Brain microvascular endothelial cell (primary cell): ENCODE data around the gene ATL1.
"Not testable (repeated sequence)": the region's sequence is repeated elsewhere in the genome, so short reads cannot be mapped to it uniquely, and the experiment has no call there.

Experiments used
- DNase-seq: peaks from one replicate; pipeline ENCODE4 v3.0.0-alpha.2; 2020
- H3K27ac ChIP-seq: fragments of 250-450 bp; sonication (Bioruptor Pico); 2 replicates; pipeline ENCODE4 v1.5.1; 2020; ENCODE audit warnings: mild to moderate bottlenecking, moderate library complexity
- H3K27me3 ChIP-seq: fragments of 250-450 bp; sonication (Bioruptor Pico); replicated peaks from 2 replicates; pipeline ENCODE4 v1.5.1; 2020; ENCODE audit warnings: mild to moderate bottlenecking
- H3K36me3 ChIP-seq: fragments of 250-450 bp; sonication (Bioruptor Pico); replicated peaks from 2 replicates; pipeline ENCODE4 v1.5.1; 2020; ENCODE audit warnings: mild to moderate bottlenecking
- H3K4me3 ChIP-seq: 2 replicates; pipeline ENCODE4 v1.5.1; 2011; ENCODE audit warnings: low read depth, mild to moderate bottlenecking, control low read depth, low read length, moderate library complexity
- in situ Hi-C: cut with HindIII; loops from 2 replicates; pipeline ENCODE4 v1.10.0; 2017; ENCODE audit warnings: low sequenced_read_pairs, low pct_ligation_motif_present
- TF ChIP-seq, protein P1 (sequence below): IDR thresholded peaks from 2 replicates; pipeline ENCODE4 v1.5.1; 2011; ENCODE audit warnings: low read depth, mild to moderate bottlenecking, moderate library complexity, low read length, control low read depth, inconsistent platforms; ENCODE audit errors: missing control alignments

Gene ATL1

DNA sequence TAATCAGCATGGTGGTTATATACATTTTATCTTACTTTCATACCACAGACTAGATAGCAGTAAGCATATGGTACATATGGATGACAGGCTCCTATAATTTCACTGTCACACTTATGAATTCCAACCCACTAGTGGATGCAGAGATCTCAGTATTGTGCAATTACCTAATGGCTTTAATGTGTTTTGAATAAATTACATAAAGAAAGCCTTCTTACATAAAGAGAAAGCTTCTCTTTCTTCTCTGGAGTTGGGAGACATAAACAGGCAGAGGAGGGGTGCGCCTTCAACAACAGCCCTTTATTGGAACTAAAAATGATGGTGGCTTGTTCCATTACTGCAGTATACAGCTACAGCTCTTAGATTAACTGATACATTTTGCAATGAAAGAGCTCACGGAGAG, 55.6 kb downstream of the ATL1 start:
- Histone ChIP-seq H3K36me3 (no peaks in the 10 kb centered on the region), H3K4me3 (no peak overlapping the region), H3K27ac (no peak overlapping the region), H3K27me3 (no peaks in the 10 kb centered on the region)
- DNase-seq: no peak
- TF ChIP-seq, protein P1, sequence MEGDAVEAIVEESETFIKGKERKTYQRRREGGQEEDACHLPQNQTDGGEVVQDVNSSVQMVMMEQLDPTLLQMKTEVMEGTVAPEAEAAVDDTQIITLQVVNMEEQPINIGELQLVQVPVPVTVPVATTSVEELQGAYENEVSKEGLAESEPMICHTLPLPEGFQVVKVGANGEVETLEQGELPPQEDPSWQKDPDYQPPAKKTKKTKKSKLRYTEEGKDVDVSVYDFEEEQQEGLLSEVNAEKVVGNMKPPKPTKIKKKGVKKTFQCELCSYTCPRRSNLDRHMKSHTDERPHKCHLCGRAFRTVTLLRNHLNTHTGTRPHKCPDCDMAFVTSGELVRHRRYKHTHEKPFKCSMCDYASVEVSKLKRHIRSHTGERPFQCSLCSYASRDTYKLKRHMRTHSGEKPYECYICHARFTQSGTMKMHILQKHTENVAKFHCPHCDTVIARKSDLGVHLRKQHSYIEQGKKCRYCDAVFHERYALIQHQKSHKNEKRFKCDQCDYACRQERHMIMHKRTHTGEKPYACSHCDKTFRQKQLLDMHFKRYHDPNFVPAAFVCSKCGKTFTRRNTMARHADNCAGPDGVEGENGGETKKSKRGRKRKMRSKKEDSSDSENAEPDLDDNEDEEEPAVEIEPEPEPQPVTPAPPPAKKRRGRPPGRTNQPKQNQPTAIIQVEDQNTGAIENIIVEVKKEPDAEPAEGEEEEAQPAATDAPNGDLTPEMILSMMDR: no peak
- in situ Hi-C loops: no loop called here

DNA sequence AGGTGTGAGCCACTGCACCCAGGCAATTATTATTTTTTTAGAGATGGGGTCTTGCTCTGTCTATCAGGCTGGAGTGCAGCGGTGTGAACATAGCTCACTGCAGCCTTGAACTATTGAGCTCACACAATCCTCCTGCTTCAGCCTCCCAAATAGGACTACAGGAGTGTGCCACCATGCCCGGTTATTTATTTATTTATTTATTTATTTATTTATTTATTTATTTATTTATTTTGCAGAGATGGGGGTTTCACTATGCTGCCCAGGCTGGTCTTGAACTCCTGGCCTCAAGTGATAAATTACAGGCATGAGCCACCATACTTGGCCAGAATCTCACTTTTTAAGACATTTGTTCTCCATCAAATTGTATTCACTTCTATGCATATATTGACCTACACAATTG, 56.3 kb downstream of the ATL1 start:
- no peaks in the 10 kb centered on the region for H3K36me3 ChIP-seq
- DNase-seq: no peak
- H3K4me3 ChIP-seq: no peak overlapping the region
- no peaks in the 10 kb centered on the region for H3K27me3 ChIP-seq
- no peak overlapping the region for H3K27ac ChIP-seq
- in situ Hi-C loops: no loop called here
- TF ChIP-seq, protein P1: no peak

- Histone ChIP-seq H3K27ac (no peak overlapping the region), H3K36me3 (no peaks in the 10 kb centered on the region), H3K27me3 (no peaks in the 10 kb centered on the region), H3K4me3 (no peak overlapping the region)
- DNase-seq: peak; percentile 28
- TF ChIP-seq, protein P1: peak; percentile 70
- in situ Hi-C loops: no loop called here
These were observed 59.7 kb downstream of the ATL1 start for GRCh38 chr14:50619569-50620141.

GRCh38 chr14:50620341-50620740, 60.4 kb downstream of the ATL1 start:
- DNase-seq: peak; percentile 53
- Histone ChIP-seq H3K27me3 (no peaks in the 10 kb centered on the region), H3K36me3 (no peaks in the 10 kb centered on the region), H3K4me3 (no peak overlapping the region), H3K27ac (no peak overlapping the region)
- in situ Hi-C loops: no loop called here
- TF ChIP-seq, protein P1: no peak

GRCh38 chr14:50622978-50623377, 63.0 kb downstream of the ATL1 start:
- DNase-seq: no peak
- Histone ChIP-seq H3K27ac (no peak overlapping the region), H3K4me3 (no peak overlapping the region), H3K36me3 (no peaks in the 10 kb centered on the region), H3K27me3 (no peaks in the 10 kb centered on the region)
- in situ Hi-C loops: no loop called here
- TF ChIP-seq, protein P1: no peak

DNA sequence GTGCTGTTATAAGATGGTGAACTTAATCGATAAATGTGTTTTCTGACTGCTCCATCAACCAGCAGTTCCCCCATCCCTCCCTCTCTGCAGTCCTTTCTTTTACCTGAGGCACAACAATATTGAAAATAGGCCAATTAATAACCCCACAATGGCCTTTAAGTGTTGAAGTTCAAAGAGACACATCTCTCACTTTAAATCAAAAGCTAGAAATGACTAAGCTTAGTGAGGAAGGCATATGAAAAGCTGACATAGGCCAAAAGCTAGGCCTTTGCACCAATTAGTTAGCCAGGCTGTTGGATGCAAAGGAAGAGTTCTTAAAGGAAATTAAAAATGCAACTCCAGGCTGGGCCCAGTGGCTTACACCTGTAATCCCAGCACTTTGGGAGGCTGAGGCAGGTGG, 64.5 kb downstream of the ATL1 start:
- Histone ChIP-seq H3K27me3 (no peaks in the 10 kb centered on the region), H3K27ac (no peak overlapping the region), H3K4me3 (no peak overlapping the region), H3K36me3 (no peaks in the 10 kb centered on the region)
- TF ChIP-seq, protein P1: no peak
- no peak for DNase-seq
- in situ Hi-C loops: no loop called here

DNA sequence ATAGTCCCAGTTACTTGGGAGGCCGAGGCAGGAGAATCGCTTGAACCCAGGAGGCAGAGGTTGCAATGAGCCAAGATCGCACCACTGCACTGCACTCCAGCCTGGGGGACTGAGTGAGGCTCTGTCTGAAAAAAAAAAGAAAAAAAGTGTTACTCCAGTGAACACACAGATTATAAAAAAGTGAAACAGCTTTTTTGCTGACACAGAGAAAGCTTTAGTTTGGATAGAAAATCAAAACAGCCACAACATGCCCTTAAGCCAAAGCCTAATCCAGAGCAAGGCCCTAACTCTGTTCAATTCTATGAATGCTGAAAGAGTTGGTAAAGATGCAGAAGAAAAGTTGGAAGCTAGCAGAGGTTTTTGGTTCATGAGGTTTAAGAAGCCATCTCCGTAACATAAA, 65.0 kb downstream of the ATL1 start:
- H3K27me3 ChIP-seq, in situ Hi-C loops, H3K36me3 ChIP-seq, DNase-seq, H3K27ac ChIP-seq, H3K4me3 ChIP-seq: not testable (repeated sequence)
